ENCODE results near the gene HLCS. TPM values are rescaled to one million over a fixed set of nuclear protein-coding genes. Genes with fewer than 3 reads are reported as not detected.

The HLCS gene
- total RNA-seq, 3 donors from 2014 or later: 19.5 to 26.2 (median 20.3) TPM

- H3K36me3 ChIP-seq: no peaks in the 10 kb centered on the region
- H3K27ac ChIP-seq: no peak overlapping the region
Measured at GRCh38 chr21:36864974-36865373, 101.5 kb downstream of the HLCS start.

GRCh38 chr21:36863260-36863659, 103.2 kb downstream of the HLCS start:
- TF ChIP-seq POLR2A (IDR thresholded peaks at IDR 0.05): no peak
- no peak for TF ChIP-seq POLR2AphosphoS5 (IDR thresholded peaks at IDR 0.05)
- no peak for TF ChIP-seq CTCF (IDR thresholded peaks at IDR 0.05)
- DNase-seq (ENCODE audit: low spot score in 2 of 2): no peak
- Histone ChIP-seq H3K4me1 (no peaks in the 10 kb centered on the region), H3K9me3 (no peaks in the 10 kb centered on the region), H3K36me3 (no peaks in the 10 kb centered on the region), H3K27ac (no peak overlapping the region), H3K27me3 (no peaks in the 10 kb centered on the region), H3K4me3 (no peak overlapping the region)
- intact Hi-C loops (cut with DNase I; ENCODE audit: low total_unique reads): no loop called here

More at GRCh38 chr21:36864974-36865373, 101.5 kb downstream of the HLCS start:
- intact Hi-C loops (cut with DNase I; ENCODE audit: low total_unique reads): no loop called here
- DNase-seq (ENCODE audit: low spot score in 2 of 2): no peak
- H3K4me1 ChIP-seq: no peaks in the 10 kb centered on the region
- no peaks in the 10 kb centered on the region for H3K9me3 ChIP-seq
- no peaks in the 10 kb centered on the region for H3K27me3 ChIP-seq
- H3K4me3 ChIP-seq: no peak overlapping the region
- TF ChIP-seq CTCF (IDR thresholded peaks at IDR 0.05) (no peak), POLR2A (IDR thresholded peaks at IDR 0.05) (no peak), POLR2AphosphoS5 (IDR thresholded peaks at IDR 0.05) (no peak)

GRCh38 chr21:36861595-36862323, 104.7 kb downstream of the HLCS start:
- TF ChIP-seq POLR2A (IDR thresholded peaks at IDR 0.05): no peak
- TF ChIP-seq CTCF (IDR thresholded peaks at IDR 0.05): no peak
- TF ChIP-seq POLR2AphosphoS5 (IDR thresholded peaks at IDR 0.05): no peak
- H3K36me3 ChIP-seq: no peaks in the 10 kb centered on the region
- H3K4me1 ChIP-seq: no peaks in the 10 kb centered on the region
- no peaks in the 10 kb centered on the region for H3K9me3 ChIP-seq
- H3K27me3 ChIP-seq: no peaks in the 10 kb centered on the region
- H3K4me3 ChIP-seq: no peak overlapping the region
- DNase-seq (ENCODE audit: low spot score in 2 of 2): no peak
- intact Hi-C loops (cut with DNase I; ENCODE audit: low total_unique reads): no loop called here
- H3K27ac ChIP-seq: no peak overlapping the region

- no peak for TF ChIP-seq POLR2A (IDR thresholded peaks at IDR 0.05)
- no peaks in the 10 kb centered on the region for H3K36me3 ChIP-seq
Measured at GRCh38 chr21:36860736-36861594, 105.5 kb downstream of the HLCS start.

GRCh38 chr21:36859744-36860501, 106.5 kb downstream of the HLCS start:
- no peak for TF ChIP-seq POLR2AphosphoS5 (IDR thresholded peaks at IDR 0.05)
- TF ChIP-seq POLR2A (IDR thresholded peaks at IDR 0.05): no peak
- TF ChIP-seq CTCF (IDR thresholded peaks at IDR 0.05): no peak
- intact Hi-C loops (cut with DNase I; ENCODE audit: low total_unique reads): no loop called here
- peak in 1 of 2 donors; percentile 28 for DNase-seq (ENCODE audit: low spot score in 2 of 2)
- Histone ChIP-seq H3K36me3 (no peaks in the 10 kb centered on the region), H3K27ac (no peak overlapping the region), H3K4me1 (no peaks in the 10 kb centered on the region), H3K27me3 (no peaks in the 10 kb centered on the region), H3K9me3 (no peaks in the 10 kb centered on the region), H3K4me3 (no peak overlapping the region)

More at GRCh38 chr21:36860736-36861594, 105.5 kb downstream of the HLCS start:
- H3K4me3 ChIP-seq: no peak overlapping the region
- H3K27me3 ChIP-seq: no peaks in the 10 kb centered on the region
- H3K27ac ChIP-seq: no peak overlapping the region
- DNase-seq (ENCODE audit: low spot score in 2 of 2): no peak
- intact Hi-C loops (cut with DNase I; ENCODE audit: low total_unique reads): no loop called here
- no peaks in the 10 kb centered on the region for H3K4me1 ChIP-seq
- H3K9me3 ChIP-seq: no peaks in the 10 kb centered on the region

Measured in breast epithelium (tissue), 4 donors.